Subcutaneous adipose tissue (tissue), 4 donors: ENCODE results near the gene ANKRD24. TPM values are rescaled to one million over a fixed set of nuclear protein-coding genes. Genes with fewer than 3 reads are reported as not detected.

Experiments
- CTCF ChIP-seq: fragments of 450-650 bp; IDR thresholded peaks from one replicate; pipeline ENCODE4 v1.5.1; 2016; ENCODE audit warnings: low read depth, mild to moderate bottlenecking, control low read depth, antibody characterized with exemption, moderate library complexity
- total RNA-seq, 4 donors: library from RNA; depleted of rRNA; stranded (reverse); fragments of >200 nt; gene quantifications; one replicate each; pipeline ENCODE4 v1.1.0, GENCODE V29; 2016

The ANKRD24 gene
- total RNA-seq, 4 donors from 2014 or later: 0.68 to 2.9 (median 1.6) TPM

- no peak for TF ChIP-seq CTCF
These were observed 18.2 kb upstream of the ANKRD24 start for GRCh38 chr19:4164262-4164661.

GRCh38 chr19:4171676-4172075 is 10.8 kb upstream of the ANKRD24 start:
- TF ChIP-seq CTCF: no peak

DNA sequence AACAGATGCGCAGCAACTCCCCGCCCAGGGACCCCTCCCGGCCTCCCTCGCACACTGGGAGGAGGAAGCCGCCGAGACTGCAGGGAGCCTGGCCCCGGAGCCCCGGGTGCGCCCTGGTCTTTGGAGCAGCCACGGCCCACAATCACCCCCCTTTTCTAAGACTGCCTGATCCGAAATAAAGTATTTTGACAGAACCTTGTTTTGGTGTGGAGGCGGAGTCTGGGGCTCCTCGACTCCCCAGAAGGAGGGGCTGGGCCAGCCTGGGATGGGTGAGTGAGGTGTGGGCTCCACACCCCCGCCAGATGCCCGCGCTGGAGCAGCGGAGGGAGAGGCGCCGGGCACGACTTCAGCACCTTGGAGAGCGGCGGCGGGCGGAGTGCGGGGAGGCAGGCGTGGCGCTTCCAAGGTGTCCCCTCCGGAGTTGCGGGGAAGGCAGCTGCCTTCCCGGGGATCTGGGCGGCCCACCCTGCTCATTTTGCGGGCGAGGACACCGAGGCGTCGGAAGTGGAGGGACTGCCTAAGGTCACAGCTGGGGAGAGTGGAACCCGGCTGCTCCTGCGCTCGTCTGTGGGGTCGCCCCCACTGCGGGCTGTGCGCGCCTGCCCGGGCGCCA is 9.5 kb upstream of the ANKRD24 start:
- no peak for TF ChIP-seq CTCF

GRCh38 chr19:4173479-4174212 is 8.8 kb upstream of the ANKRD24 start:
- no peak for TF ChIP-seq CTCF

GRCh38 chr19:4174213-4174894 is 8.1 kb upstream of the ANKRD24 start:
- TF ChIP-seq CTCF: no peak

DNA sequence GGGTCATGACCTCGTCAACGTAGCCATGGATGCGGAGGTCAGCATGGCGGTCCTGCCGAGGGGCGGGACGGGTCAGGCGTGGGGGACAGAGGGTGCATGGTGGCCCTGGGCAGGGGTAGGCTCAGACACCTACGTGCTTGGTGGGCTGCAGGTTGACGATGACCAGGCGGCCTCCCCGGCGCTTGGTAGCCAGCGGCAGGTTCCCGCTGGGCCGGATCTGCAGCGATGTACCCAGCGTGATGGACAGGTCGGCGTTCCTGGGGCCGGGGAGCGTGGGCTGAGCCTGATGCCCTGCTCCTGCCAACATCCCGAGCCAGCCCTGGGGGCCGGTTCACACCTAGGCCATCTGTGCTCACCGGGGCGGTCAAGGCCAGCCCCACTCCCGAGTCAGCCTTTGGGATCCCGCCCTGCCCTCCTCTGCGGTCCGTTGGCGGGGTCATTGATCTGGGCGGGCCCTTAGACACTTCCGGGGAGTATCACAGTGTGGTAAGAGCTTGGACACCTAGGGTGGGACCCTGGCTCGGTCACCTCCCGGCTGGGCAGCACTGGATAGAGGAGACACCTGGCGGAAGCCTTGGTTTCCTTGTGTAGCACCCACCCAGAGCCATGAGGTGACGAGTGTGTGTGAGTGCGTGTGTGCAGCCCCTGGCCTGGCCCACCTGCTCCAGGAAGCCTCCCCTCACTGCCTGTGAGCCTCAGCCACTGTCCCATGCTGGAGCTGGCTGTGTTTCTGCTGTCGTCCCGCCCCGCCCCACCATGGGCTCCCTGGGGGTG is 7.4 kb upstream of the ANKRD24 start:
- no peak for TF ChIP-seq CTCF

- TF ChIP-seq CTCF: no peak
These were observed 6.9 kb upstream of the ANKRD24 start for GRCh38 chr19:4175669-4175931.
